ENCODE data around the gene SNPH.

The SNPH gene

DNA sequence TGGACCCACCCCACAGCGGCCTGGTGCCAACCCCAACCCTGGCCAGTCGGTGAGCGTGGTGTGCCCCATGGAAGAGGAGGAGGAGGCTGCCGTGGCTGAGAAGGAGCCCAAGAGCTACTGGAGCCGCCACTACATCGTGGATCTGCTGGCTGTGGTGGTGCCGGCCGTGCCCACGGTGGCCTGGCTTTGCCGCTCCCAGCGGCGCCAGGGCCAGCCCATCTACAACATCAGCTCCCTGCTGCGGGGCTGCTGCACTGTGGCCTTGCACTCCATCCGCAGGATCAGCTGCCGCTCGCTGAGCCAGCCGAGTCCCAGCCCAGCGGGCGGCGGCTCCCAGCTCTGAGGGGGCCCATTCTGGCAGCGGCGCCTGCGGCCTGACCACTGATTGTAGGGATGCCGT lies 39.6 kb downstream of the SNPH start:
- no peak for DNase-seq

DNA sequence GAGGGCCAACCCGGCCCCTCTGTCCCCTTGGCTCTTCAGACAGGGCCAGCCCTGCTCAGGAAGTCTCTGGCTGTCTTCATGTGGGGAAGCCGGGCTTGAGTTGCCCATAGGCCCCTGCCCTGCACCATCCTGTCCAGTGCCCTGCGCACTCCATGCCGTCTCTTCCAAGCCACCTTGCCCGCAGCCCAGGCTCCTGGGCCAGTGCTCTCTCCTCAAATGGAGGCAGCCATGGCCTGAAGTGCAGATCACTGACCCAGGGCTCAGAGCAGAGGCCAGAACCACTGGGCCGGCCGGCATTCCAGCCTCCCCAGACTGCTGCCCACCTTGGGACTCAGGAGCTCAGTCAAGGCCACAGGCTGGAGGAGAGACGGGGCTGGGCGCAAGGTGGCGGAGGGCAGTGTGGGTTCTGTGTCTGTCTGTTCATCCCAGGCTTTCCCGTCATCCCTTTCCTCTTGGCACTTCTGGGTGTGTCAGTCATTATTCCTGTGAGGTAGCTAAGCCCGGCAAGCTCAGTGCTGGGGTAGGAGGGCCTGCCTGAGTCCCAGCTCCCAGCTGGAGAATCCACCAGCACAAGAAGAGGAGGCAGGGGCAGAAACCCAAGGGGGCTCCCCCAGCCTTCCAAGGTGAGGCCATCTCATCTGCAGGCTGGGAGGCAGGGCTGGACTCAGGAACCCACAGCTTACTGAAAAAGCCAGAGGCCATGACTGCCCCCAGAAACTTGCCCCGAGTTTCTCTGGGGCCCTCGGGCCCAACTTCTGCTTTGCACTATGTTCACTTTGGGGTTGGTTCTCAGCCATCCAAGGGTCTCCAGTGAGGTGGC lies 40.4 kb downstream of the SNPH start:
- DNase-seq = no peak

DNA sequence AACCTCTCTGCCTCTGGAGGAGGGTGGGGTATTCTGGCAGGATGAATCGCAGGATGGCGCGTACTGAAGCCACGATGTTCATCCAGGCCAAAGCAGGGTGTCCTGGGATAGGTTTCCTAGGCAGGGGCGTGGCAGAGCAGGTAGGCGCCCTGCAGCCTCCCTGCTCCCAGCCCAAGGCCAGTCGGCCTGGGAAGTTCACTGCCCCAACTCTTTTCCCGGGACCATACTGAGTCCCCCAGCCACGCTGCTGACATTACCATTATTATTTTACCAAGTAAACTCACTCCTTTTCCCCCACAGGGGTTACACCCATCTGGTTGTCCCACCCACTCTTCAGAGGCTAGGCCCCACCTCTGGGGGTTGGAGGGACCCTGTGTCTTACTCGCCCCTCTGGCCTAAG lies 41.1 kb downstream of the SNPH start:
- DNase-seq = no peak

DNA sequence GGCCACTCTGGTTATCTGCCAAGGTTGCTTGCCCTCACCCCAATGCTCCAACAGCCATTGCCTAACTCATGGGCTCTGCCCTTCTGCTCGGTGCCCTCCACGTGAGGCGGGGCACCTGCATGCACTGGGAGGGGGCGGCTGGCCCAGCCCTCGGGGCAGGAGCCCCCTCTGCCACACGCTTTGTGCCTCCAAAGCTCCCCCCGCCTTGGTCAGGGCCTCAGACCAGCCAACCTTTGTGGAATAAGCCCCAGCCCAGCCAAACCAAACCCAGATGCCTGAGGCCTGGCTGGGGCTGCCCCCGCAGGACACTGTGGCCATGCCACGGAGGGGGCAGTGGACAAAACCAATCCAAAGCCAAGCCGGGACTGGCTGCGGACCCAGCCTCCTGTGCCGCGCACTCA lies 41.5 kb downstream of the SNPH start:
- no peak for DNase-seq

DNA sequence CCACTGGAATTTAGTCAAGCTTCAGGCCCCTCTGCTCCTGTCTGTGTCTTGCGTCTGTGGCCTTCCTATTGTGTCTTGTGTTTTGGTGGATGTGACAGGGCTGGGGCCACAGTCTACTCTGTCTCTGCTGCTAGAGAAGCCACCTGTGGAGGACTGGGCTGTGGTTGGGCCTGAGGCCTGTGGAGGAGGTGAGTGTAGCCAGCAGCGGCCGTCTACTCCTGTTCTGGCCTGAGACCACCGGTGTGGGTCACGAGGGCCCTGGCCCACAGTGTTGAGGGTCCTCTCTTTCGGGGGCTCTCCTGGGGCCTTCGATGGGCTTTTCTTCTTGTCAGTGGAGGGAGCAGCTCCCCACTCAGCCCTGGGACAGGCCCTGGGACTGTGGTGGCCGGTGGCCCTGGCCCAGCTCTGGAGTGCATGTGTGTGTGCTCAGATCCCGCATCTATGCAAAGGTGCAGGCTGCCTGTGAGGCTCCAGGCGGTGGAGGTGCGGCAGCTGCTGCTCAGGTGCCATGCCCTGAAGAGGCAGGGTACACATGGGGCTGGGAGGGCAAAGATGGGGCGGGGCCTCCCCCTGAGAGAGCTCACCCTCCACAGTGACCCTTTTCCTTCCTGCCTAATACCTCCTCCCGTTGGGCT lies 42.1 kb downstream of the SNPH start:
- no peak for DNase-seq

DNA sequence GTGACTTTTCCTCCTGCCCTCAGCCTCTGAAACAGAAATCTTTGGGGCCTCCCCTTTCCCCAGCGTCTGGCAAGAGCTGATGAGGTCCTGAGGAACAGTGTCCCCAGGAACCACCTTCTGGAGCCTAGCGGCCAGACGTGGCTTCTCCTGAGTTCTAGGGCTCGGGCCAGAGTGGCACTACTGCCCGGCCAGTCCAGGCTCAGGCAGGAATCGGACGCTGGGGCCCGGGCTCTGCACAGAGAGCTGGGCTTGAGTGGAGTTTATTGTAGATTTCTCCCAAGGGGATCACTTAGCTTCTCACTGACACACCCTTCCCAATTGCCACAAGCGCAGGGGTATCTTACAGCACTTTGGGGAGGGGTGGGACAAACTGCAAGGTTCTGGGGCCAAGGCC lies 42.6 kb downstream of the SNPH start:
- DNase-seq = no peak

DNA sequence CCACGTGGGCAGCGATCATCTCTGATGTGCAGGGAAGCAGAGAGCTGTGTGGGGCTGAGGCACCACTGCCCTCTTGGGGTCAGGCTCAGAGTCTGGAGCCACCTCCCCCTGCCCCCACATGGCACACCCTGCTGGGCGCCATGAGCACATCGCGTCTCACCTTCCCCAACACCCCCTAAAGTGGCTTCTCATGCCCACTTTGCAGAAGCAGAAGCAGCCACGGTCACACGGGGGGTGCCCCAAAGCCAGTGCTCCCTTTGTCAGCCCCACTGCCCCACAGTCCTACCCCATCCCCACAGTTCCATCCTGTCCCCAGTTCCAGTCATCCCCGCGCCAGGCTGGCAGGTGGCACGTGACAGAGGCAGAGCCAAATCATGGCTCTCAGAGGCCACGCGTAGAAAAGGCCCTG lies 43.3 kb downstream of the SNPH start:
- DNase-seq = peak in 8 of 56 donors; percentile 16 to 45 (median 34)

DNA sequence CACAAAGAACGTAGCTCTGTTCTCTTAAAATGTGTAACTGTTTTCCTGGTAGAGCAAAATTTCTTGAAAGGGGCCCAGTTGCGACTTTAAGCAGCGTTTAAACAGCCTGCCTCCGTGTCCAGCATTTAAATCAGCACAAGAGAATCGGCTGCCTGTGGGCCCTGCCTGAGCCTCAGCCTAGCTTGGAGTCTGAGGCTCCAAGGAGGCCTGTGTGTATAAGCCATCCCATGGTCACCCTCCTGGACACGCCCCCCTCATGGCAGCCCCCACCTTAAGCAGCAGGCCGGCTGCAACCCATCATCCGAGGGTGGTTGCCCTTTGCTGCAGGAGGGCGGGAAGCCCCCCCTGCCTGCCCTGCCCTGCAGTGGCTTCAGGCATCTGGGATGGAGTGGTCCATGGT lies 44.0 kb downstream of the SNPH start:
- peak in 16 of 56 donors; percentile 5 to 58 (median 26) for DNase-seq

DNA sequence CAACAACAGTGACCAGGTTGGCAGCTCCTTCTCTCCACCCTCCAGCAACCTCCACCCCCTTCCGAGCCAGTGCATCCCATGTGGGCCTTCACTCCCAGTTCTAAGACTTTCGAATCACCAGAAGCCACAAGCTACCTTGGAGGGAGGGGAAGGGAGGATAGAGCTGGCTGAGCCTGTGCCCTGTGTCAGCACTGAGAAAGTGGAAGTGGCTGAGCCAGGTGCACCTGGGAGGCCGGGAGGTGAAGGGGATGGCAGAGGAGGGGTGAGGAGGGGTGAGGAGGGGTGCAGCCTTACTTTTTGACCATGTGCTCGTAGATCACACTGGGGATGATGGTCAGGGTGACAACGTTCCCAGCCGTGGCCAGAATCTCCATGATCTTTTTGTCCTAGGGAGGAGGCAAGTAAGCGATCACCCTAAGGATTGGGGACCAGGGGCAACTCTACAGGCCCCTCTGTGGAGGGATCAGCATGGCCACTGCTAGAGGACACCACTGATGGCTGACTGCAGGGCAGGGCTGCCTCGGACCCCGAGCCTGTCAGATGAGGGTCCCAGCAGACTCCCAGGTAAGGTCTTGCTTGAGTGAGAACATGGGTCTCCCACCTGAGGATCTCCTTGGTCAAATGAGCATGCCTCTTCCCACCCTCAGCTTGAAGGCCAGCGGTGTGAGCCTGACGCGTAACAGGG lies 44.6 kb downstream of the SNPH start:
- DNase-seq = no peak

DNA sequence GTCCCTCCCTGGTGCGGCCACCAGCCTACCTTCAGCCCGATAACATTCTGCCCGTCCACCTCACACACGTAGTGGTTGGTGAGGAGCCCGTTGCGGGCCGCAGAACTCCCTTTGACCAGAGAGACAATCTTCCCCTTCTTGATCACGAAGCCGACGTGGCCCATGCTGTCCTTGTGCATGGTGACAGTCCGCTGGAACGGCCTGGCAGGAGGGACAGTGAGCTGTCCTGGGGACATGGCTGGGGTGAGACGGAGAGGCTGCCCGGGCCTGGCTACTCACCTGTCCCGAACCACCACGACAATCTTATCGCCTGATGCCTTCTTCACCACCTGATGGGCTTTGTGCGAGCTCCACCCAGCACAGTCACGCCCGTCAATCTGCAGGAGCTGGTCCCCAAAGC lies 46.2 kb downstream of the SNPH start:
- no peak for DNase-seq

DNA sequence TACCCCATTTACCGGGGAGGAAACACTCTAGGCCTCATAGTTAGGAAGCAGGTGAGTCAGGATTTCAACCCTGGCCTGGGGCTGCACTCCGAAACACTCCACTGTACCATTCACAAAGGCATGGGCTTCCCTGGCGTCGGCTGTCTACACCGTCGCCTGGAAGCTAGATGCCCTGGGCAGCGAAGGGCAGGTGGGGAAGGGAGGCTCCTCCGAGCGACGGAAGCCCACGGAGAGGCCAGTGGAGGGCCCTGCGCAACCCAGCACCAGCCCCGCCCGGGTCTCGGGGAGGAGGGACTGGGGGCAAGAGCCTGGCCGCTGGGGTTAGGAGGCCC lies 46.8 kb downstream of the SNPH start:
- DNase-seq = no peak

DNA sequence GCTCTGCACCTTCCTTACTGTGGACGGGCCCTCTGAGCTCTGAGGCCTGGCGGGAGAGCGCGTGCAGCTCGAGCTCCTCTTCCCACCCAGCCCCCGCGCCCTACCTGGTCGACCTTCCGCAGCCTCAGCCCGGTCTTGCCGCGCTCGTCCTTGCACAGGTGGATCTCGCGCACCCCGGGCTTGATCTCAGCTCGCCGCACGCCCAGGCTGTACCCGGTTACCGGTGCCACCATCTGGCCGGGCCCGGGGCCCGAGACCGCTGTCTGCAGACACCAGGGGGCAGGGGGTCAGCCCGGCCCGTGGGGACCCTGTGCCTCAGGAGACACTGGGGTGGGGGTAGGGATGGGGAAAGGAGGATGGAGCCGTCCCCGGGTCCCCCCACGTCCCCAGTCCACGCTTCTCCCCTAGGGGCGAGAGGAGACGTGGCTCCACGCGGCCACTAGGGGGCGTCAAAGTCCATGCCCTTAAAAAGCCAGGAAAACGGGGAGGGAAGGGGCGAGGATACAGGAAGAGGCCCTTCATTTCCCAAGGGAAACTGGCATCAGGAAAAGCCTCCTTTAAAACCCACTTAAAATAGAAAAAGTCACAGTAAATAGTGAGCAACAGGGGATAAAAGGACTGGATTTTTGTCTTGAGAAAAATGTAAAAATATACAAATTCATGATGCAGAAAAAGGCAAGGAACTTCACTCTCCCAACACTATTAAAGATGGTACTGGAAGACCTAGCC lies 47.3 kb downstream of the SNPH start:
- peak in 51 of 56 donors; percentile 22 to 87 (median 61) for DNase-seq

DNA sequence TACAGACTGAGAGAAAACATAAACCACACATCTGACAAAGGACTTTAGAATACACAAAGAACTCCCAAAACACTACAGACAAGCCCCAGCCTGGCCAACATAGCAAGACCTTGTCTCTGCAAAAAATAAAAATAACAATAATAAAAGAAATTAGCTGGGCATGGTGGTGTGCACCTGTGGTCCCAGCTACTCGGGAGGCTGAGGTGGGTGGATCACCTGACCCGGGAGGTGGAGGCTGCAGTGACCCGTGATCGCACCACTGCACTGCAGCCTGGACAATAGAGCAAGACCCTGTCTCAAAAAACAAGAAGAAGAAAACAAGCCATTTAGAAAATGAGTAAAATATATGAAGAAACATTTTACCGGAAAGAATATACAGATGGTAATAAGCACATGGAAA lies 49.7 kb downstream of the SNPH start:
- DNase-seq = no peak

DNA sequence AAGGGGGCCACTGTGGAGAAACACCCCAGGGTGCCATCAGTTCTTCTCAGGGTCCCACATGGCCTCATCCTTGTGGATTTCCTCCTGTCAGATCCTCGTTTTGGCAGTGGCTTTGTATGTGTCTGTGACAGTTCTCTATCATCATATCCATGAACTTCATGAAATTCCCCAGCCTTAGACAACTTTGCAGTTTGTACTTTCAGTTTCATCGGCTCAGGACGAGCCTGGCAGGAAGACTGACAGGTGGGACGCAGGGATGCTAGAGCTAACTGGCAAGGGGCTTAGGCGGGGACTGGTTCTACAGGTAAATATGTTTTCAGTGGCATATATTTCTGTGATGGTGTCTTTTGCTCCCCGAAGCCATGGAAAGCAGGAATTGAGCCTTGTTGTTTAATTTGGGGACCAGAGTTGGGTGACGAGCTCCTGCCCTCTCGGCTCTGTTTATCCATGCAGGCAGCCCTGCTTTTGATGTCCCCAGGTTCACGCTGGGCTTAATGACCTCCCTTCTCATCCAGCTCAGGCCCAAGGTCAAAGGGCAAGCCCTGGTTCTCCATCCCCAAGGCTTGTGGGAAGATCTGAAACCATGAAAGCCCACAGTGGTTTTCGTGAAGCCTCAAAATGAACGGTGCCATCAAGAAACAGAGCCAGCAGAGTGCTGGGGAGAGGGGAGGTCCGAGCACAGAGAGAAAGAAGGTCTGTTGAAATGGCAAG lies 51.6 kb downstream of the SNPH start:
- DNase-seq = no peak

DNA sequence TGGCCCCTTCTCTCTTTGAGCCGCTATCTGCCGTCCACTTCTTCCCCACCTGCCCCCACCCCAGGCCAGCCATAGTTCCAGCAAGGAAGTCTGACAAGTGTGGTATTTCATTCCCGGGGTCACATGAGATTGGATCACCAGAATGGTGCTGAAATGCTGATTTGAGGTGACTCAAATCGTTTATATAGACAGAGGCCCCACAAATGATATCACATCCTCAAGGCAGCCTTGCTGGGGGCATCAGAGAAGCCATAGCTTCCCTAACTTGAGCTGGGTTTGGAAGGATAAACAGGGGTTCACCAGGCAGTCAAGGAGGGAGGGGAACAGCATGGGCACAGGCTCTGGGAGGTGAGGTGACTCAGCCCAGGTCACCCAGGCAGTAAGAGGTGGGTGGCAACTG lies 53.0 kb downstream of the SNPH start:
- no peak for DNase-seq

DNA sequence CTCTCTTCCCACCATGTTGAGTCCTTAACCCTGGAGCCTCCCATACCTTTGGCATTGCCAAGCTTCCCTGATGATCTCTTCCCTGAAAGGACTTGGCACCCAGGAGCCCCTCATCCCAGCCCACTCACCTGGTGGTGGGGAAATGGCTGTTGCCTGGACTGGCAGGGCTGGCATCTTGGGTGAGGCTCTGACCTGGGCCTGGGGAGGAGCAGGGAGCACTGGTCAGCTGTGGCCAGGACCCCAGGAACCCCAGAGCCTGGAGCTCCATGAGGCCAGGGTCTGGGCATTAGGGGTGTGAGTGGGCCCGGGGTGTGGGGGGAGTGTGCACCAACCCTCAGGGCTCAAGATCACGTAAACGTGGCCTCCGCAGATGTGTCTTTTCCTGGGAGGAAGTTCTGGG lies 53.4 kb downstream of the SNPH start:
- DNase-seq = no peak

DNA sequence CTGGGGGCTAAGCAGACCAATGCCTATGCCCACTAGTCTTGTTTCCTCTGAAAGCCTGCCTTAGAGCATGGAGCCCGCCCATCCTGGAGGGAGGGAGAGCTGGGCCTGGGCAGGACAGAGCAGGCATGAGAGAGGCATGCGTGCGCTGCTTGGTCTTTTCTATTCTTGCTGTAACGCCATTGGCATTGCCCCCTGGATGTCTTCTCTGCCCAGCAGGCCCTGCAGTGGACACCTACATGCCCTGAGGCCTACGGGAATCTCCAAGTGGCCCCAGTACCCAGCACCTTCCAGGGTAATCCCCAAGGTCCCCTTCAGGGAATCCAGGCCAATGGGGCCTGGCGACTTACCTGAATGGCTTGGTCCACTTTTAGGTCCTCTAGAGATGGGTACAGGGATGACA lies 53.9 kb downstream of the SNPH start:
- DNase-seq = no peak

DNA sequence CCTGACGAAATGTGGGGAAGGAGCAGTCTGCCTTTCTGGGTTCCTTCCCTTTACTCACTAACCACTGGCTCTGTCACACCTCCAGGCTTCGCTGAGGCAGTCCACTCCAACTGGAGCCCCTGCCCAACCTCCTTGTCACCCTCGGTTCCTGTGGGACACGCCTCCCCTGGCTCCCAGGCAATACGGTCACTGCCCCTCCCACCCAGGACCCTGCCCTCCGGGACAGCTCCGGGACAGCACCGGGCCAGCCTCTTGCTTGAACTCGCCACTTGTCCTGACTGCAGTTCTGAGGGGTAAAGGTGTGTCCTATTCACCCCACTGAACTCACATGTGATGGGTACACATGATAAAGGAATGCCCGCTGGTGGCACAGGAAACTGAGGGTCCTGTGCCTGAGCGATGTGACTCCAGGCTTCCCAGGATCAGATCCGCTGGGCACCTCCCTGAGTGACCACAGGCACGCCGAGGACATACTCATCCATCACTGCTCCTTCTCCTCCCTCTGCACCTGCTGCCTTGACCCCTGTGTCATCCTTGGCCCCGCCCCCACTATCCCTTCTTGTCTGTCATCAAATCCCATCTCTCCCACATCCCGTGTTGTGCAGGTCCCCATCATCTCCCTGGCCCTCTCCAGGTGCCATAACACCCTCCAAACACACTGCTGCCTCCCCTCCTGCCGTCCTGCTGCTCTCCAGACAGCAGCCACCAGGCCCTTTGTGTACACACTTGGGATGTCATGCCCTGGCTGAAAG lies 55.0 kb downstream of the SNPH start:
- no peak for DNase-seq

DNA sequence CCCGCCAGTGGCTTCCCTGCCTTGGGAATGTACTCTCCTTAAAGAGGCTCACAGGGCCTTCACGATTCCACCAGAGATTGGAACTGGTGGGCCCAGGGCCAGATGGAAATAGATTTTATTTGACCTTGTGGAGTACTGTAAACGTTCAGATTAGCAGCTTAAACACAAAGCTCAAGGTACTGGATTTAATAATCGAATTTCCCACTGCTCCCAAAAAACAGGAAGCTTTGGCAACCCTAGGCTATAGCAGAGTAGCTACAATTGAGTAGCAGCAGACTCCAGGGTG lies 55.5 kb downstream of the SNPH start:
- no peak for DNase-seq

DNA sequence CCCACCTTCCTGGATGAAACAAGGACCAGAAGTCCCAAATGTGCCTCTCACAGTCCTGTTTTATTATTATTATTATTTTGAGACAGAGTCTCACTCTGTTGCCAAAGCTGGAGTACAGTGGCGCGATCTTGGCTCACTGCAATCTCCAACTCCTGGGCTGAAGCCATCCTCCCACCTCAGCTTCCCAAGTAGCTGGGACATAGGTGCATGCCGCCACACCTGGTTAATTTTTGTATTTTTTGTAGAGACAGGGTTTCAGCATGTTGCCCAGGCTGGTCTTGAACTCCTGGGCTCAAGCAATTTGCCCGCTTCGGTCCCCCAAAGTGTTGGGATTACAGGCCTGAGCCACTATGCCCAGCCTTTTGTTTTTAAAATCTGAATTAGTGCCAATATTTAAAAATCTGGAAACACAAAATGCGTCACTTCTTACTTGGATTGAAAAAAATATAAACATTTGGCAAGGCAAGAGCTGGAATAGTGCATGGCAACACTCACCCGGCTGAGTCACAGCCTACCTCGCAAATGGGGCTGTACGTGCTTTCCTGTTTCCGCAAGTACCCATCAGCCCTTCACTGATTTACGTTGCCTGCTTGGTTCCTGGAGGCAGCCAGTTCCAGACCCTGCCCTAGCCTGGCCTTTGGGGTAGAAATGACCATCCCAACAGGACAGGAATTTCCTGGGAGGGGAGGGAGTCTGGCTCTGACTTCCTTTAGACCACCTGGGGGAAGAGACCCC lies 56.6 kb downstream of the SNPH start:
- peak in 4 of 56 donors; percentile 13 to 38 (median 24) for DNase-seq
